Fibroblast of lung (primary cell): Measurements from ENCODE around the gene TTC9C. TPM values are rescaled to one million over a fixed set of nuclear protein-coding genes. Genes with fewer than 3 reads are reported as not detected.
"Not testable (repeated sequence)": the region's sequence is repeated elsewhere in the genome, so short reads cannot be mapped to it uniquely, and the experiment has no call there.

Experiments used
- DNase-seq, 2 donors: peaks; one replicate each; pipeline versions ENCODE4 v3.0.0 to v3.0.0-alpha.2; 2010; ENCODE audit warnings: low read depth in 2 of 2
- H2AFZ ChIP-seq: 2 replicates; pipeline ENCODE4 v1.5.1; 2012; ENCODE audit warnings: low read length, control low read depth, inconsistent platforms
- H3K27ac ChIP-seq: 2 replicates; pipeline ENCODE4 v1.5.1; 2011; ENCODE audit warnings: low read length, control low read depth; ENCODE audit not compliant: insufficient read depth
- H3K27me3 ChIP-seq: 2 replicates; pipeline ENCODE4 v1.5.1; 2011; ENCODE audit warnings: mild to moderate bottlenecking, low read length; ENCODE audit not compliant: control insufficient read depth, insufficient read depth
- H3K36me3 ChIP-seq: 2 replicates; pipeline ENCODE4 v1.5.1; 2011; ENCODE audit warnings: low read length; ENCODE audit not compliant: control insufficient read depth, insufficient read depth
- H3K4me1 ChIP-seq: 2 replicates; pipeline ENCODE4 v1.5.1; 2011; ENCODE audit warnings: low read length; ENCODE audit not compliant: control insufficient read depth, insufficient read depth; ENCODE audit errors: extremely low read depth
- H3K4me2 ChIP-seq: 2 replicates; pipeline ENCODE4 v1.5.1; 2011; ENCODE audit warnings: low read length, control low read depth; ENCODE audit not compliant: insufficient read depth; ENCODE audit errors: extremely low read depth
- H3K4me3 ChIP-seq, 4 experiments: fragments of 200-600 bp in 1 of 4; sonication (generic) in 1 of 4; replicated peaks in 1 of 4; 2 replicates each; pipeline ENCODE4 v1.5.1; 2011 to 2016; ENCODE audit warnings: low read length in 4 of 4, low read depth in 3 of 4, mild to moderate bottlenecking in 3 of 4, control low read depth in 2 of 4, inconsistent platforms in 1 of 4, mixed read lengths in 1 of 4; ENCODE audit not compliant: insufficient read depth in 1 of 4; ENCODE audit errors: control extremely low read depth in 1 of 4
- H3K79me2 ChIP-seq: 2 replicates; pipeline ENCODE4 v1.5.1; 2012; ENCODE audit warnings: mild to moderate bottlenecking, low read length, inconsistent platforms; ENCODE audit not compliant: control insufficient read depth, insufficient read depth
- H3K9ac ChIP-seq: 2 replicates; pipeline ENCODE4 v1.5.1; 2011; ENCODE audit warnings: mild to moderate bottlenecking, low read length, control low read depth; ENCODE audit not compliant: insufficient read depth
- H3K9me3 ChIP-seq: 2 replicates; pipeline ENCODE4 v1.5.1; 2012; ENCODE audit warnings: low read depth, low read length; ENCODE audit not compliant: control insufficient read depth, insufficient read depth
- H4K20me1 ChIP-seq: 2 replicates; pipeline ENCODE4 v1.5.1; 2011; ENCODE audit warnings: low read length; ENCODE audit not compliant: control insufficient read depth, insufficient read depth; ENCODE audit errors: extremely low read depth
- EZH2 ChIP-seq: IDR thresholded peaks from 2 replicates; pipeline ENCODE4 v1.5.1; 2012; ENCODE audit warnings: low read length, control low read depth, mild to moderate bottlenecking; ENCODE audit errors: missing control alignments
- polyA plus RNA-seq, 2 donors: library from polyadenylated mRNA; depleted of rRNA in 1 of 2; stranded (reverse) in 1 of 2; unstranded in 1 of 2; fragments of >200 nt; gene quantifications; 2 replicates each; pipeline ENCODE4 v1.2.1, GENCODE V29; 2011 to 2012; ENCODE audit warnings: missing spikeins in 1 of 2
- total RNA-seq: library from RNA; depleted of rRNA; stranded (reverse); fragments of >200 nt; gene quantifications from 2 replicates; pipeline ENCODE4 v1.2.1, GENCODE V29; 2014
- TF ChIP-seq, protein P1 (sequence below), 2 donors: IDR thresholded peaks in 1 of 2; conservative IDR thresholded peaks in 1 of 2; 1 replicate in 1 of 2; 2 replicates in 1 of 2; pipeline ENCODE4 v1.5.1; 2011 to 2012; ENCODE audit warnings: low read length in 2 of 2, control low read depth in 1 of 2, inconsistent platforms in 1 of 2, low read depth in 1 of 2, mild to moderate bottlenecking in 1 of 2

TTC9C gene
- total and polyA plus RNA-seq, 2 donors (not counting 1 experiment from before 2014, with no cell fraction given) = 26.1 to 44.4 TPM

DNA sequence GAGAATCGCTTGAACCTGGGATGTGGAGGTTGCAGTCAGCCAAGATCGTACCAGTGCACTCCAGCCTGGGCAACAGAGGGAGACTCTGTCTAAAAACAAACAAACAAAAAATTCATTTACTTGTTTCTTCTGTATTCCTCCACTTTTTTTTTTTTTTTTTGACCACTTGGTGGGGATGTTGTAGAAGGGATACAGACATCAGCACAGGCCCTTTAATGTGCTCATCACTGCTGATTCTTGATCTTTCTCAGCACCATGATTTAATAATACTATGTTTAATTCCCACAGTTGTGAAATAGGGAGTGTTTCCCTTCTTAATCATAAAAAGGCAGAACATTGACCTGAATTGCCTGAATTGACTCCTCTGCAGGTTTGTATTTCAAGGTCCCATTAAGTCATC, 4.5 kb downstream of the TTC9C start:
- no peak overlapping the region for H3K9ac ChIP-seq
- DNase-seq = peak in 1 of 2 donors; percentile 44
- no peak overlapping the region for H2AFZ ChIP-seq
- no peaks in the 10 kb centered on the region for H3K9me3 ChIP-seq
- no peak overlapping the region for H3K4me2 ChIP-seq
- H4K20me1 ChIP-seq = no peaks in the 10 kb centered on the region
- no peaks in the 10 kb centered on the region for H3K27me3 ChIP-seq
- peaks cover 3% of the 10 kb centered on the region for H3K36me3 ChIP-seq
- no peak for TF ChIP-seq EZH2
- TF ChIP-seq, protein P1, sequence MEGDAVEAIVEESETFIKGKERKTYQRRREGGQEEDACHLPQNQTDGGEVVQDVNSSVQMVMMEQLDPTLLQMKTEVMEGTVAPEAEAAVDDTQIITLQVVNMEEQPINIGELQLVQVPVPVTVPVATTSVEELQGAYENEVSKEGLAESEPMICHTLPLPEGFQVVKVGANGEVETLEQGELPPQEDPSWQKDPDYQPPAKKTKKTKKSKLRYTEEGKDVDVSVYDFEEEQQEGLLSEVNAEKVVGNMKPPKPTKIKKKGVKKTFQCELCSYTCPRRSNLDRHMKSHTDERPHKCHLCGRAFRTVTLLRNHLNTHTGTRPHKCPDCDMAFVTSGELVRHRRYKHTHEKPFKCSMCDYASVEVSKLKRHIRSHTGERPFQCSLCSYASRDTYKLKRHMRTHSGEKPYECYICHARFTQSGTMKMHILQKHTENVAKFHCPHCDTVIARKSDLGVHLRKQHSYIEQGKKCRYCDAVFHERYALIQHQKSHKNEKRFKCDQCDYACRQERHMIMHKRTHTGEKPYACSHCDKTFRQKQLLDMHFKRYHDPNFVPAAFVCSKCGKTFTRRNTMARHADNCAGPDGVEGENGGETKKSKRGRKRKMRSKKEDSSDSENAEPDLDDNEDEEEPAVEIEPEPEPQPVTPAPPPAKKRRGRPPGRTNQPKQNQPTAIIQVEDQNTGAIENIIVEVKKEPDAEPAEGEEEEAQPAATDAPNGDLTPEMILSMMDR (conservative IDR thresholded peaks at IDR 0.05 in 1 of 2, IDR thresholded peaks at IDR 0.05 in 1 of 2; ENCODE audit: low read depth in 1 of 2, low read length in 2 of 2) = no peak
- H3K27ac ChIP-seq = no peak overlapping the region
- peaks cover 4% of the 10 kb centered on the region for H3K4me1 ChIP-seq
- H3K4me3 ChIP-seq = no peak overlapping the region
- H3K79me2 ChIP-seq = peaks cover 35% of the 10 kb centered on the region

DNA sequence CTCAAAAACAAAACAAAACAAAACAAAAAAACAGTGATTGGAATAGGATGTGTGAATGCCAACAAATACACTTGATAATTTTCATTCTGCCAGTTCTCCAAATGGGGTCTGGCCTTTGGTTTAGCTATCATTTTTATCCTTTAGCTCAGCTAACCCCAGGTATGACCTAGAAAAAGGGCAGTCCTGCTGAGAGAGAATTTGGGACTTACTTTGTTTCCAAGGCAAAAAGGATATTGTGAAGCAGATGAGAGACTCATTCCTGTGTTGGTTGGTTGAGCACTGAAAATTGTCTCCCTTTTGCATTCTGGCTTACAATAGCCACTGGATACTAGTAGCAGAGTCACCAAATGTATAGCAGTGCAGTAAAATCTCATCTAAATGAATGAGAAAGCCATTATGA, 8.9 kb downstream of the TTC9C start:
- Histone ChIP-seq H3K9me3 (no peaks in the 10 kb centered on the region), H3K4me1 (no peaks in the 10 kb centered on the region), H3K27ac (no peak overlapping the region), H3K4me2 (no peak overlapping the region), H2AFZ (no peak overlapping the region), H3K27me3 (no peaks in the 10 kb centered on the region), H3K4me3 (no peak overlapping the region), H3K9ac (no peak overlapping the region), H3K36me3 (peaks cover 5% of the 10 kb centered on the region), H4K20me1 (no peaks in the 10 kb centered on the region), H3K79me2 (peaks cover 4% of the 10 kb centered on the region)
- no peak for DNase-seq
- no peak for TF ChIP-seq EZH2
- TF ChIP-seq, protein P1 (conservative IDR thresholded peaks at IDR 0.05 in 1 of 2, IDR thresholded peaks at IDR 0.05 in 1 of 2; ENCODE audit: low read depth in 1 of 2, low read length in 2 of 2) = no peak

DNA sequence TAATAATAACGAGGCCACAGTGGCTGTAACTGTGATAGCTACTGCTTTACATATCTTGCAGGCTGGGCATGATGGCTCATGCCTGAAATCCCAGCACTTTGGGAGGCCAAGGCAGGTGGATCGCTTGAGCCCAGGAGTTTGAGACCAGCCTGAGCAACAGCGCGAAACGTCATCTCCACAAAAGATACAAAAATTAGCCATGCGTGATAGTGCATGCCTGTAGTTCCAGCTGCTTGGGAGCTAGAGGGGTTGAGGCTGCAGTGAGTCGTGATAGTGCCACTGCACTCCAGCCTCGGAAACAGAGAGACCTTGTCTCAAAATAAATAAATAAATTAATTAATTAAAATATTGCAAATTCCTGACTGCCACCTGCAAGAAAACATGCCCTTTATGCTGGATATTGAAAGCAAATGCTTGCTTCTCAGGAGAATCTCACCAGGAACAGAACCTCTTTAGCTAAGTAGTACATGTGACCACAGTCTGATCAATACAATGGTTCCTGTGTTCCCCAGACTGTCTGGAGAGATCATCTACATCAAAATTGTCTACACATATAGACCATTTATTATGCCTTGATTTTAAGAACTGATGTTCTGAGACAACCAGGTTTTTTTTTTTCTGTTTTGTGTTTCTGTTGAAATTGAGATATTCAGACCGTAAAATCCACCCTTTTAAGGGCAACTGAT, 19.3 kb downstream of the TTC9C start:
- H3K4me3 ChIP-seq = no peak overlapping the region
- no peak overlapping the region for H3K9ac ChIP-seq
- H2AFZ ChIP-seq = no peak overlapping the region
- H3K36me3 ChIP-seq = peaks cover 5% of the 10 kb centered on the region
- H3K79me2 ChIP-seq = peaks cover 4% of the 10 kb centered on the region
- no peaks in the 10 kb centered on the region for H3K9me3 ChIP-seq
- H3K27ac ChIP-seq = no peak overlapping the region
- no peaks in the 10 kb centered on the region for H3K27me3 ChIP-seq
- H4K20me1 ChIP-seq = no peaks in the 10 kb centered on the region
- H3K4me1 ChIP-seq = no peaks in the 10 kb centered on the region
- H3K4me2 ChIP-seq = no peak overlapping the region
- no peak for TF ChIP-seq EZH2
- TF ChIP-seq, protein P1 (conservative IDR thresholded peaks at IDR 0.05 in 1 of 2, IDR thresholded peaks at IDR 0.05 in 1 of 2; ENCODE audit: low read depth in 1 of 2, low read length in 2 of 2) = no peak
- no peak for DNase-seq

DNA sequence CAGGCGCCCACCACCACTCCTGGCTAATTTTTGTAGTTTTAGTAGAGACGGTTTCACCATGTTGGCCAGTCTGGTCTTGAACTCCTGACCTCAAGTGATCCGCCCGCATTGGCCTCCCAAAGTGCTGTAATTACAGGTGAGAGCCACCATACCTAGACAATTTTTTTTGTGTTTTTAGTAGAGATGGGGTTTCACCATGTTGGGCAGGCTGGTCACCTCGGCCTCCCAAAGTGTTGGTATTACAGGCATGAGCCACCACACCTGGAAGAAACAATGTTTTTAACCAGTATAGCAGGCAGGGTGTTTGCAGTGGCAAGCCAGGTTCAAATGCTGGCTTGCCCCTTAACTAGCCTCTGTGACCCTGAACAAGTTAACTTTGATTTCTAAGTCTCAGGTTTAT, 21.6 kb downstream of the TTC9C start:
- not testable (repeated sequence) for H3K4me3 ChIP-seq, H3K4me1 ChIP-seq

More for the DNA sequence above, 21.6 kb downstream of the TTC9C start:
- H4K20me1 ChIP-seq, H3K36me3 ChIP-seq, H2AFZ ChIP-seq, H3K4me2 ChIP-seq, H3K27me3 ChIP-seq, H3K9me3 ChIP-seq, DNase-seq, H3K79me2 ChIP-seq, H3K27ac ChIP-seq, H3K9ac ChIP-seq: not testable (repeated sequence)
